Osteocyte (in vitro differentiated cells): ENCODE results near the gene B3GALT6. TPM values are rescaled to one million over a fixed set of nuclear protein-coding genes. Genes with fewer than 3 reads are reported as not detected.

Source experiments
- DNase-seq: peaks from one replicate; pipeline ENCODE4 v3.0.0; 2021; ENCODE audit warnings: mixed read lengths; ENCODE audit not compliant: unreplicated experiment; ENCODE audit errors: extremely low spot score
- H3K27ac Mint-ChIP-seq: one replicate; pipeline ENCODE4 v1.8.0; 2021; ENCODE audit warnings: mild to moderate bottlenecking, mixed read lengths; ENCODE audit not compliant: unreplicated experiment
- H3K27me3 Mint-ChIP-seq: one replicate; pipeline ENCODE4 v1.8.0; 2021; ENCODE audit warnings: mixed read lengths; ENCODE audit not compliant: unreplicated experiment
- H3K36me3 Mint-ChIP-seq: one replicate; pipeline ENCODE4 v1.8.0; 2021; ENCODE audit warnings: mixed read lengths; ENCODE audit not compliant: unreplicated experiment
- H3K4me1 Mint-ChIP-seq: one replicate; pipeline ENCODE4 v1.8.0; 2021; ENCODE audit warnings: mixed read lengths; ENCODE audit not compliant: unreplicated experiment
- H3K4me3 Mint-ChIP-seq: one replicate; pipeline ENCODE4 v1.8.0; 2021; ENCODE audit warnings: mild to moderate bottlenecking, moderate library complexity, mixed read lengths; ENCODE audit not compliant: unreplicated experiment
- H3K9me3 Mint-ChIP-seq: one replicate; pipeline ENCODE4 v1.8.0; 2021; ENCODE audit warnings: mixed read lengths; ENCODE audit not compliant: unreplicated experiment
- CTCF ChIP-seq: fragments of 200-600 bp; sonication (generic); IDR thresholded peaks from 2 replicates; pipeline ENCODE4 v1.5.0; 2021; ENCODE audit warnings: antibody characterized with exemption, mild to moderate bottlenecking, moderate library complexity
- total RNA-seq: library from RNA; stranded (reverse); gene quantifications from 2 replicates; pipeline ENCODE4 v1.2.1, GENCODE V29; 2021

The B3GALT6 gene
- total RNA-seq, 1 donor from 2014 or later: 38.6 TPM

GRCh38 chr1:1259540-1259939 is 27.5 kb downstream of the B3GALT6 start:
- Mint-ChIP-seq H3K4me3 (no peak overlapping the region), H3K4me1 (peaks cover 25% of the 10 kb centered on the region), H3K27ac (no peak overlapping the region)

GRCh38 chr1:1259951-1260600 is 28.0 kb downstream of the B3GALT6 start:
- no peak for TF ChIP-seq CTCF
- H3K4me1 Mint-ChIP-seq: peaks cover 30% of the 10 kb centered on the region
- DNase-seq: no peak
- H3K27ac Mint-ChIP-seq: no peak overlapping the region
- no peaks in the 10 kb centered on the region for H3K27me3 Mint-ChIP-seq
- peaks cover 35% of the 10 kb centered on the region for H3K36me3 Mint-ChIP-seq
- no peak overlapping the region for H3K4me3 Mint-ChIP-seq
- H3K9me3 Mint-ChIP-seq: no peaks in the 10 kb centered on the region

More at GRCh38 chr1:1259540-1259939, 27.5 kb downstream of the B3GALT6 start:
- Mint-ChIP-seq H3K36me3 (peaks cover 35% of the 10 kb centered on the region), H3K27me3 (no peaks in the 10 kb centered on the region), H3K9me3 (no peaks in the 10 kb centered on the region)
- TF ChIP-seq CTCF: no peak
- no peak for DNase-seq

DNA sequence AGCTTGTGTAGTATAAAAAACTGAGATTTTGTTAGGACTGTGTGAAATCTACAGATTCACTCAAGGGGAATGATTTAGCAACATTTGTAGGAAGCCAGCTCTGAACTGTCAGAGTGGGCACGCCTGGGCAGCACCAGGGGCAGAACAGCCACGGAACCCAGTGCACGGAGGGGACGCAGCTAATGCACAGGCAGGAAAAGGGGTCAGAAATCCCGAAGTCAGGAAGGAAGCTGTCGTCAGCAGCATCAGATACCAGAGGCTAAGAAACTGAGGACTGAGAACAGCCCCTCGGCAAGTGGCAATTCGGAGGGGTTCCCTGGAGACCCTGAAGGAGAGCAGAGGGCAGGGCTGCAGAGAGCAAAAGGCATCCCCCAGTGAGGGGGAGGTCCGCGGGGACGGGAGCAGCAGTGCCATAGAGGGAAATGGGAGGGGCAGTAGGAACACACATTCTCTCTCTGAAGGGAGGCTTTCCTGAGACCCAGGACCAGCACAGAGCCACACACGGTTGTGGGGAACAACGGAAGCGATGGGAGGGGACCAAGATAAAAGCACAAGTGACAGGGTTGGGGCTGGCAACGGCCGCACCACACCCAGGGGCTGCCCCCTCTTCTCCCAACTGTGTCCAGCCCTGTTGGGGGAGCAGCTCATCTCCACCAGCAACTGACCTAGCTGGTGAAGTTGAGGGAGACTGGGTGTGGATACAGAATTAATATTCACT is 29.0 kb downstream of the B3GALT6 start:
- TF ChIP-seq CTCF: no peak
- DNase-seq: no peak
- Mint-ChIP-seq H3K9me3 (no peaks in the 10 kb centered on the region), H3K4me3 (no peak overlapping the region), H3K27me3 (no peaks in the 10 kb centered on the region), H3K27ac (peak overlapping the region; percentile 58), H3K36me3 (peaks cover 28% of the 10 kb centered on the region), H3K4me1 (peaks cover 40% of the 10 kb centered on the region)

DNA sequence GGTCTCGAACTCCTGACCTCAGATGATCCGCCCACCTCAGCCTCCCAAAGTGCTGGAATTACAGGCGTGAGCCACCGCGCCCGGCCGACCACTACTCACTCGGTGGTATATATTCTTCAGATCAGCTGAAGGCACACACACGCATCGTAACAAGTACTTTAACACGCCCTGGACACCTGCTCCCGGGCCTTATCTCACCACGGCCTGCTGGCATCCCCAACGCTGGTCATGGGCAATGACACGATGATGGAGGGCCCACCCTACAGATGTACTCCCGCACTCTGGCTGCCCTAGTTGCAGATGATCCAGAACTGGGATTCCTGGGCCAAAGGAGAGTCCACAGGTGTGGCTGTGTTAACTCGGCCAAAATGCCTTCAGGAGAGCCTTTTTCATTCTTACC is 30.0 kb downstream of the B3GALT6 start:
- Mint-ChIP-seq H3K4me3 (no peak overlapping the region), H3K9me3 (no peaks in the 10 kb centered on the region), H3K27ac (no peak overlapping the region), H3K36me3 (peaks cover 24% of the 10 kb centered on the region), H3K4me1 (peaks cover 44% of the 10 kb centered on the region), H3K27me3 (no peaks in the 10 kb centered on the region)
- TF ChIP-seq CTCF: no peak
- DNase-seq: no peak

- TF ChIP-seq CTCF: no peak
- no peak for DNase-seq
- H3K9me3 Mint-ChIP-seq: no peaks in the 10 kb centered on the region
- peaks cover 21% of the 10 kb centered on the region for H3K36me3 Mint-ChIP-seq
- no peaks in the 10 kb centered on the region for H3K27me3 Mint-ChIP-seq
- H3K27ac Mint-ChIP-seq: peak overlapping the region; percentile 50
- no peak overlapping the region for H3K4me3 Mint-ChIP-seq
- H3K4me1 Mint-ChIP-seq: peaks cover 44% of the 10 kb centered on the region
Measured at GRCh38 chr1:1262758-1263157, 30.7 kb downstream of the B3GALT6 start.
